Right kidney (tissue), 9 donors: Measurements from ENCODE around the gene CACNB1.

Experiments
- DNase-seq: peaks from one replicate; pipeline ENCODE4 v3.0.0-alpha.2; 2016
- long read RNA-seq, 8 donors: transcript quantifications; one replicate each; lab custom pipeline, GENCODE V29; 2026

Gene CACNB1
- long read RNA-seq, donor 1, partial matches to known transcripts: 0 of 1 reads
- long read RNA-seq, donor 1, other reads (novel, unspliced or antisense): 0 of 1 reads
- long read RNA-seq, donor 2, partial matches to known transcripts: 2,633 of 3,722 reads
- long read RNA-seq, donor 2, other reads (novel, unspliced or antisense): 1,089 of 3,722 reads
- long read RNA-seq, donor 3: 0 reads
- long read RNA-seq, donor 4, partial matches to known transcripts: 2,466 of 3,754 reads
- long read RNA-seq, donor 4, other reads (novel, unspliced or antisense): 1,288 of 3,754 reads
- long read RNA-seq, donor 5, partial matches to known transcripts: 3,451 of 5,334 reads
- long read RNA-seq, donor 5, other reads (novel, unspliced or antisense): 1,882 of 5,334 reads
- long read RNA-seq, donor 6, partial matches to known transcripts: 2,237 of 3,368 reads
- long read RNA-seq, donor 6, other reads (novel, unspliced or antisense): 1,131 of 3,368 reads
- long read RNA-seq, donor 7: 0 reads
- long read RNA-seq, donor 8, partial matches to known transcripts: 2,344 of 3,589 reads
- long read RNA-seq, donor 8, other reads (novel, unspliced or antisense): 1,245 of 3,589 reads

DNA sequence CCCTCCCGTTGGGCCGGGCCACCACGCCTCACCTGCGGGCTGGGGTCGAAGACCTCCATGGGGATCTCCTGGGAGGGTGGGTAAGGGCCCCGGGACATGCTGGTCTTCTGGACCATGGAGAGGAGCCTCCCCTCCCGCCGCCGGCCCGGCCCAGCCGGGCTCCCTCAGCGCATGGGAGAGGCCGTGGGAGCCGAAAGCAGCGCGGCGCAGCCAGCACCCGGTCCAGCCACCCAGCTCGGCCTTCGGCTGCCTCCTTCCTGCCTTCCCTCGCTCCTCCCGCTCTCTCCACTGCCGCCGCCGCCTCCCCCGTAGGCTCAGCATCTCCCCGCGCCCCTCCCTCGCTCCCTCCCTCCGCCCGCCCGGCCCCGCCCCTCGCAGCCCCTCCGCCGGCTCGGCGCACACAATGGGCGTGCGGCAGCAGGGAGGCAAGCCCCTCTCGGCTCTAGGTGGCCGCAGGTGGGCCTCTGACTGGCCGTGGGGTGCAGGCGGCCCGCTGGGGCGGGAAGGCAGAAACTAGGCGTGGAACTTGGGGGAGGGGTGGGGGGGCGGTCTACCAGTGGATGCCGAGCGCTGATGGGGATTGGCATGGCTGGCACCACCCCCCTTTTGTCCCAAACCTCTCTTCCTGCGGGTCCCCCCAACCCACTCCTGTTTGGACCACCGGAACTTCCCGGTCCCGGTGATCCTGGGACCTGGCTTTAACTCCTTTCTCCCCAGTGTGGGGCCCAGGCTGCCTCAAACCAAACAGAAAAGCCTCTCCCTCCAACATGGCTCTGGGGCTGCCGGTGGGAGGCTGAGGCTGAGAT lies at the start of gene CACNB1:
Gene CACNB1 (minus strand): TSS at position 290 of the 806 bp plus-strand sequence. CDS start 174 bp downstream, at position 116.
- peak; percentile 86 for DNase-seq

DNA sequence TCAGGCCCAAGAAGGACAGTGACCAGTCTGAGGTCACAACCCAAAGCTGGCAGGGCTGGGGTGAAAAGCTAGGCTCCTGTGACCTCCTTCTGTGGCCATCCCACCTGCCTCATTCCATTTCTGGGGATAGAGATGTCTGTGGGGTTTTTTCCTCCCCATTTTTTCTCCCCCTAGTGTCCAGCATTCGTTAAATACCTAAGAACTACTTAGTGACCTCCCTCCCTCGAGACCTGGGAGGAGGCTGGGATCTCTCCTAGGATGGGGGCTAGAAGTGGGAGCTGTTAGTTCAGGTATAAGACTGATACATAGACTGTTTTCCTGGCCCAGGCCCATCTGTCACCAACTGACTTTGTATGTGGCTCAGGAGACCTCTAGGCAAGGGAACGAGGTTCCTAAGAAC lies 48.8 kb upstream of the CACNB1 start:
- no peak for DNase-seq

DNA sequence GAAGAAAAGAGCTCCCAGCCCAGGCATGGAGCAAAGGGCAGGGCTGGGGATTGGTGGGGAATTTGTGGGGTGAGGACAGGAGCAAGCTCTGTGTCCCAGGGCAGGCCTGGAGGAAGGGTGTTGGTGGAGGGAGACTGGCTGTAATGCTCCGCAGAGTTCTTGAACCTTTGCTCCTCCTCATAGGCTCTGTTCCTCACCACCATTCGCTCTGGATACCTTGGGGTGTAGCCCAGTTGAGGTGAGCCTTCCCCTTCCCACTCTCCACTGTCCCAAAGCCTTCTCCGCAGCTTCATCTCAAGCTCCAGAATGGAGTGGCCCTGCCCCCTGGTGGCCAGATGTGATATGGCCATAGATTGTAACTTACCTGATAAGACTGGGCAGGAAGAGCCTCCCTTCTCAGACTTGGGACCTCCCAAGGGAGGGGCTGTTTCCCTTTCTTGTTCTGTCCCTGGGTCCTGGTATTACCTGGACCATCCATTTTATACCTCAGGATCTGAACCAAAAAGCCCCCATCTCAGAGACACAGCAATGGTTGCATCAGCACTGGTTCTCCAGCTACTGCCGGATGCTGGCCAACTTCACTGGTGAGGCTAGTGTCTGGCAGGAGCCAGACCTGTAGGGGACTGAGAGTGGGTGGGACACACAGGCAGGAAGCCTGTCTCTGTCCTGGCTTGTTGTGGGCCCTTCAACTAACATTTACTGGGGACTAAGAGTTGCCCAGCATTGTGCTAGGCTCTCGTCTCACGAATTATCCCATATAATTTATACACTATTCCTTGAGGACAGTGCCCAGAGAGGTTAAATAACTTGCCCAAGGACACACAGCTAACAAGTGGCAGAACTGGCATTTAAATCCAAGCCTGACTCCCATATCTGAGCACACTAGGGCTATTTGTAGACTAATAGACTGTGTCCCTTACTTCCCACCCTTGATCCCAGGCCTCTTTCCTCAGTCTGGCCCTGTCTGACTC lies 47.4 kb upstream of the CACNB1 start:
- peak; percentile 70 for DNase-seq

DNA sequence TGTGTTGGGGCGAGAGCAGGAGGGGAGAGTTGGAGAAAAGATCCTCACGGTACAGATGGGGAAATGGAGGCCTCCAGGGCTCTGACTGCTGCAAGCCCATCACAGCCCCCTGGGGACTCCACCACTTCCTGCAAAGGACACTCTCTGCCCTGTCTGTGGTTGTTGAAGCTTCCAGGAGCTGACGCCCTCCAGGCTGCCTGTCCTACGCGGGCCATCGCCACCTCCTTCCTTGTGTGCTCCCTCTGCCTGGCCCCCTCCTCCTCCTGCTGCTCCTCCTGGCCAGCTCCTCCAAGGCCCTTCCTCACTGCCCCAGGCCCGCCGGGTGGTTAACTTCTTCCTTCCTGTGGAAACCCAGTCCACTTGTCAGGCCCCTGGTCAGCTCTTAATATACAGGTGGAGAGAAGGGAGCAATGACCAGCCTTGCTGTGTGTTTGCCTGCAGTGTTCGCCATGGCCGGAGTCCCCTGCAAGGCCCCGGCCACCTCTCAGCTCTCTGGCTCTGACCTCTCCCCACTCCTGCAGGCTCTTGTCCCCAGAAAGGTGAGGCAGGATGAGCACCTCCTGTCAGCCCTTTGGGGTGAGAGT lies 46.6 kb upstream of the CACNB1 start:
- DNase-seq: no peak

DNA sequence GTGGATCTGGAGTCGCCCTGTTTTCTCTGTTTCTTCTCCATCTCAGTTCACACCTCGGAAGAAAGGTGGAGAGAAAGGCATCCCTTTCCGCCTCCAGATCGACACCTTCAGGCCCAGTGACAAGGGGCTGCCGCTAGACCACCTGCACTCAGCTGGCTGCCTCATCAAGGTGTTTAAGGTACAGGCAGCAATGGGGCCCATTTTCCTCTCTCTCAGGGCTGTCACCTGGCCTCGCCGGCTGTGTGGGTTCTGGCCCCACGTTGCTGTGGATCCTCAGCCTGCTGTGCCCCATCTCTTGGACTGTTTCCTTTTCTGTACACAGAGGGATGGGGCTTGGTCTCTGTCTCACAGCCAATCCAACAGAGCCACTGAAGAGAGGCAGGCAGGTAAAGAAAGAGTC lies 45.7 kb upstream of the CACNB1 start:
- DNase-seq: no peak

DNA sequence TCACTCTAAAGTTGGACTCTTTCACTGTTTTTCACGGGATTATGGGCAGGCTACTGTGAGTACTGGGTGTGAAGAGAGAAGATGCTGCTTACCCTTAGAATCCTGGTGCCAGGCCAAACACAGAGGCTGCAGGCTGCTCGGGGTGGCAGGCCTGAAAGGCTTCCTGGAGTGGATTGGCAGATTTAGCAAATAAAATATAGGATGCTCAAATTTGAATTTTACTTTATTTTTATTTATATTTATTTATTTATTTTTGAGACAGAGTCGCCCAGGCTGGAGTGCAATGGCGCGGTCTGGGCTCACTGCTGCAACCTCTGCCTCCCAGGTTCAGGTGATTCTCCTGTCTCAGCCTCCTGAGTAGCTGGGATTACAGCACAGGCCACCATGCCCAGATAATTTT lies 43.2 kb upstream of the CACNB1 start:
- no peak for DNase-seq

DNA sequence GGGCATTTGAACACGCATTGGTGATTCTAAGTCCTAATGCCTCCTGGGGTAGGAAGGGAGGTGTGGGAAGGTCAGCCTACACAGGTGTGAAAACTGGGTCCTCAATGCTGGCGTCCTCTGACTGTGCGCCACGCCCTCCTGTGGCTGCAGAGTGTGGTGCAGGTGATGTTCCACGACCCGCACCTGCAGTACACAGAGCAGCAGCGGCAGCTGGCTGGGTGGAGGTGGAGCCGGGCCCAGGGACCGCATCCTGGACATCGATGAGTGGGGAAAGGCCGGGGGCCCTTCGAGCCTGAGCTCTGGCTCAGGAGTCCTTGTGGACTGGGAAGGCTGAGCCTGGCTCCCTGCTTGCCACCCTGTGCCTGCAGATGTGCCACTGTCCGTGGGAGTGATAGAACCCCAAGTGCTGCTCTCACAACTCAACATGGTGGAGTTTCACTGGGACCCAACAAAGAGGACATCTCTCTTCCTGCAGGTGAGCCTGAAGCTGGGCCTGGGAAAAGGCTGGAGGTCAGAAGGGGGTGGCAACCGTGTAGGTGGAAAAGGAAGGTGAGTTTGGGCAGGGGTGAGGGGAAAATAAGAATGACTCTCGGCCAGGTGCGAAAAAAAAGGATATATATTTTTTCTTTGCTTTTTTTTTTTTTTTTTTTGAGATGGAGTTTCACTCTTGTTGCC lies 42.3 kb upstream of the CACNB1 start:
- peak; percentile 57 for DNase-seq

DNA sequence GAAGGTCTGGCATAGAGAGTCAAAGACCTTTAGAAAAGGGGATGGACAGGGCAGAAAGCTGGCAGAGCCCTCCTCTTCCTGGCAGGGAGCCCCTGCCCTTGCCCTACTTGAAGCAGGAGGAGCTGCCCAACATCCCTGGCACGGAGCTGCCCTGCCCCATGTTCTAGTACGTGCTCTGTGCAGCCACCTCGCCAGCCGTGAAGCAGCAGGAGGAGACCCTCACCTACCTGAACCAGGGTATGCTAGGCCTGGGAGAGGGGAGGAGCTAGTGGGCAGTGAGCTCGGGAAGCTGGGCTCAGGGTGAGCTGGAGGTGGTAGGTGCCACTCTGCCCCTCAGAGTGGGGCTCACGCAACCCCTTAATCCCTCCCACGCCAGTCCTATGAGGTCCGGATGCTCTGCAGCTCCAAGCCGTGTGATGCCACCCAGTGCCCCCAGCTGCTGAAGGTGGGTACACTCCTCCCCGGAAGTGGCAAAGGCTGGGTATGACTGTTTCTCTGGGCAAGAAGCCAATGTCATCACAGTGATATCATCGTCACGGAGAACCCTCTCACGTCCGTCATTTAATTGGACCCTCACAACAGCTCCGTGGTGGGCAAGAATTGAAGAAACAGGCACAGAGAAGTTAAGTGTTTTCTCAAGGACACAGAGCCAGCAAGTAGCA lies 41.0 kb upstream of the CACNB1 start:
- DNase-seq: no peak

DNA sequence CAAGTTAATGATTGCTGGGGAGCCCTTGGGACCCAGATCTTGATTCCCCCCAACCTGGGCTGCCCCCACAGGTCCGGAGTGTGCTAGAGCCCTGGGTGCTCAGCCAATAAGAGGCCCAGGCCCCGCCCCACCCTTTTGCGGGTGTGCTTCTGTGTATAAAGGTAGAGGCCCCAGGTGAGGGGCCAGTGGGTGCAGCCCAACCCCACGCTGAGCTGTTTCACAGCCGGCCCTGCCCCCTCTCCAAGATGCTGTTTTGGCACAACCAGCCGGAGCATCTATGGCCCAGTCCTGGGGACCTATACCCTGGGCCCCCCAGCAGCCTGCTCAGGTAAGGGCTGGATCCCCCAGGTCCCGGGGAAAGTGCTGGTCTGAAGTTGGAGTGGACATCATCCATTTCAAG lies 40.1 kb upstream of the CACNB1 start:
- no peak for DNase-seq

DNA sequence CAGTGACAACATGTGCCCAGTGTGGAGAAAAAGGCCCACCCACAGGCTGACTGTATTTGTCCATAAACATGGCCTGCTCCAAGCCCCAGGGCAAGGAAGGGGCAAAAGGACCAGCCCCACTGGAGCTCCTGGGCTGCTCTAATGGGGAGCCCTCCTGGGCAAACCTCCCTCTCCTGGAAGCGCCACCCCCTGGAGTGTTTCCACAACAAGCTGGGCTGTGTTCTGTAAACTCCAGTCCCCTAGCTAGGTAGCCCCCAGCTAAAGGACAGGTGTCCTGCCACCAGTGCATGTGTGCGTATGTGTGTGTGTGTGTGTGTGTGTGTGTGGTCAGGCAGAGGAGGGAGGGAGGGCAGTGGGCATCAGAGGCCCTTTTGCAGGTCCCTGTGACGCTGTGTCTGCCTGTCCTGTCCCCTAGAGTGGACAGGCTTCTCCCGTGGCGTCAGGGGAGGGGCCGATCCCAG lies 39.5 kb upstream of the CACNB1 start:
- DNase-seq: no peak

DNA sequence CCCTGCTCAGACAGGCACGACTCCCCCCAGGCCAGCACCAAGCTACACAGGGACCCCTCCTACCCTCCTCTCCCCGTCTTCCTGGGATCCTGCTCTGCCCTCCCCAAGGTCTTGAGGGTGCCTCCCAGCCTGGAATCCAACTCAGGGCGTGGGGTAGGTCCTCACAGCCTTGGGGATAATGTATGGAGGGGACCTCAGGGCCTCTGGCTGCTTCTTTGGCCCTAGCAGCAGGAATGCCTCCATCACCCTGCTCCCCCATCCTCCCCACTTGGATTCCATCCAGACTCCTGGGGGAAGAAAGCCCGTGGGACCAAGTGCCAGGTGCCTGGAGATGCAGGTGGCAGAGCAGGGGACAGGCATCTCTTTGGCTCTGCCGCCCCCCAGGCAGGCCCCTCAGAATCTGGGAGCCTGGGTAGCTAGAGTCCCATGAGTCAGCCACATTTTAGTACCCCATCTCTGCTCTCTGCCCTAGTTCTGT lies 39.0 kb upstream of the CACNB1 start:
- no peak for DNase-seq

DNA sequence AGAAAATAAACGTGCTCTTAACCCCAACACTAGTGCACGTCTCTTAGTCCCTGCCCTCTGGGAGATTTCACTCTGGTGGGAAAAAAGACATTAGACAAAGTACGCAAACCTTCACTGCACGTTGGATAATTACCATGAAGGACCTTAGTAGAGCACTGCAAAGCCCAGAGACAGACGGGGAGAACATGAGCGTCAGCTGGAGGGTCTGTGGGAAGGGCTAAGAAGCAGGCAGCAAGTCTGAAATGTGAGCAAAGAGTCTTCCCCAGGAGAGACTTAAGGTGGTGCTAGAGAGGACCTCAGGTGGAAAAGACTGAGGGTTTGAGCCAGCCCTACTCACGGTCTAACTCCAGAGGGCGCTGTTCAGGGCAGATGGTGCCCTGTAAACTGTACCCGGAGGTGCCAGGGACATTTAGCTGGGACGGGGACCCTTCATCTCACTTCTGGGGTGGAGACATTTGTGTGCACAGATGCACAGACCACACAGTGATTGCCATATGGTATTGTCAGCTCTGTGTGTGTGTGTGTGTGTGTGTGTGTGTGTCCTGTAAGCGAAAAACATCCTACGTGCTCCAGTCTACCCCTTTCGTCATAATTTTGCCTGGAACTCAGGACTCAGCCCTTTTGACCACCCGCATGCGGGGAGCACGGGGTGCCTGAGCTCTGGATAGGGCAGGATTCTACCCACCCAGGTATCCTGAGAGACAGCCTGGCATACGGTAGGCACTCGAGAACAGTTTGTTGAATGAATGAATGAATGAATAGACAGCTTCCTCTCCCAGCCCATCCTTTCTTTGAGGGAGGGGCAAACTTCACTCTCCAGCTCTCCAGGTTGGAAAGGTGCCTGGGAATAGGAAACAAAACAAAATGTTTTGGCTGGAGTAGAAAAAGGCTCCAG lies 38.3 kb upstream of the CACNB1 start:
- DNase-seq: no peak

DNA sequence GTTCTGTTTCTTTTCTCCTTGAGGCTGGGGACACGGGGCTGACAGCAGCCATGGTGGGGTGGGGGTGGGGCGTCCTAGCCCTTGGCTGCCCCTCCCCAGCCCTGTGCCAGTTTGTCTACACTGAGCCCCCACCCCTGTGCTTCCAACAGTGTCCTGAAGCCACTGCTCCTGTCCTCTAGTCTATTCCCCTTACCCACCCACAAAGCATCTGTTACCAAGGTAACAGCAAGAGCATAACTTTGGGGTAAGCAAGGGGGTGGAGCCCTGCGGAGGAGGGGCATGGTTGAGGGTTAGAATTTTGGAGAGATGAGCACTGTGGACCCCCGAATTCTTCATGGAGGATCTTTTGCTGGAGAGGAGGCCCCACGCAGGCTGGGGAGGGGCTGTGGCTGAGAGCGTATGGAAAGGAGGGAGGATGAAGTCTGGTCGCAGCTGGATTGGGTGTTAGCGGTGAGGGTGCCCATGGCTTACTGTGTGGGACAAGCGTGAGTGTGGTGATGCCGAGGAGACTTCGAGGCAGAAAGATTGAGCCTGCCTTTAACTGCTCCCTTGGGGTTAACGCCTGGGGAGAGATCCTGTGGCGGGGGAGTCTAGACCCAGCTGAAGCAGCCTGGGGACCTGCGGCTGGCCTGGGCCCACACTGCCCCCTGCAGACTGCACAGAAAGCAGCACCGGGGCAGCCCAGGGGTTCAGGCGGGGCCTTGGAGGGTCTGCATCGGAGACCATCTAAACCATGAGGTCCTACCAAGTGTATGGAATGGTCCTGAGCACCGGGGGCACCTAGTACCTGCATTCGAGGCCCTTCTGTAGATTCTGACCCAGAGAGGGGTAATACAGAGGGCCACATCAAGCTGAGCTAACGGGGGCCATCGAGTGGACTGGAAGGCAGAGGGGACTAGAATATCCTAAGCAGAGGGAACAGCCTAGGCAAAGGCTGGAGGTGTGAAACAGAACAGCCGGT lies 34.4 kb upstream of the CACNB1 start:
- no peak for DNase-seq

DNA sequence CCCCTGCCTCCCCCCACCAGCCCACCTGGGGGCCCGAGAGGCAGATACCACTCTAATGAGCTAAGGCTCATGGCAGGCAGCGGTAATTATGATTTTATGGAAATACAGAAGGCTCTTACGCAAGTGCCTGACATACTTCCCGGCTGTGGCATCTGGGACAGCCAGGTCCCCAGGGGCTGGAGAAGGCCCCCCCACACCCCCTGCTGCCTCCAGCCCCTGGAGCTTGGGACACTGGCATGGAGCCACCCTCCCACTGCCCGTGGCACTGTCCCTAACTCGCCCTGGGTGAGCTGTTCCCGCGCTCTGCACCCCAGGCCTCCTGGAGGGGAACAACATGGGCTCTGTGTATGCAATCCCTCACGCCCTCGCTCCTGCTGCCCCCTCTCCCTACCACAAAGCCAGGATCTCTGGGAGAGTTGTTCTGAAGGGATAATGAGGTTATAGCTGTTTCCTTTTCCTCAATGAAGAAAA lies 33.7 kb upstream of the CACNB1 start:
- no peak for DNase-seq

DNA sequence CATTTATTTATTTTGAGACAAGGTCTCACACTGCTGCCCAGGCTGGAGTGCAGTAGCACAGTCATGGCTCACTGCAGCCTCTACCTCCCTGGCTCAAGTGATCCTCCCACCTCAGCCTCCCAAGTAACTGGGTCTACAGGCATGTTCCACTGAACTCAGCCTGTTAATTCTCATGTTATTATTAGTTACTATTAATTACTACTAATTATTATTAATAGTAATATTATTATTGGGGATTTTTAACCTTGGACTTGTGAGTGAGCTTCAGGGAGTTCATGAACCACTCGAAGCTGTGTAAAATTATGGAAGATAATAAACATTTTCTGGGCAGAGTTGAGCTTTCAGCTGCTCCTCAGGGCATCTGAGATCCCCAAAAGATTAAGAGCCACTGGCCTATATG lies 32.9 kb upstream of the CACNB1 start:
- DNase-seq: no peak

DNA sequence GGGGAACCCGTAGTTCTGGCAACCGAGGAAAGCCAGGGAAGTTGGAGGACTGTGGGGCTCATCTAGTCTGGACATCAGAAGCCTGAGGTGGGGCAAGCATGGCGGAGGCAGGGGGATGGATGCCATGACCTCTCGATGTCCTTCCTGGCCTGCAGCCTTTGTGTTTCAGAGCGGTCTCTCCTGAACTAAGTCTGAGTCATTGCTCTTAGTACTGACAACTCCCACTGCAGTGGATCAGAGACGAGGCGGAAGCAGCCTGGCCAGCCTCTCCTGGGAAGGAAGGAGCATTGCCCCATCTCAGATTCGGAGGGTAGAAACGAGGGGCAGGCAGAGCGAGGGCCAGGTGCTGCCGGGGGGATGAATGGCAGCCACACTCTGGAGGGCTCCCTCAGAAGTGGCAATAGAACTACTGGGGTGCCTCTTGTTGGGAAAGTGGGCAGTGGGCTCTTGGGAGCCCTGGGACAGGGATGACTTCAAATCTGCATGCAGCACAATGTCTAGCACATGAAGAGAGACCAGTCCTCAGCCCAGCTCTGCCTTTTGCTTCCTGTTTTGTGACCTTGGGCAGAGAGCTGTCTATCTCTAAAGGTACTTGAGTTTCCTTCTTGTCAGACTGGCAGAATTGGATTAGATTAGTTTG lies 31.9 kb upstream of the CACNB1 start:
- no peak for DNase-seq

DNA sequence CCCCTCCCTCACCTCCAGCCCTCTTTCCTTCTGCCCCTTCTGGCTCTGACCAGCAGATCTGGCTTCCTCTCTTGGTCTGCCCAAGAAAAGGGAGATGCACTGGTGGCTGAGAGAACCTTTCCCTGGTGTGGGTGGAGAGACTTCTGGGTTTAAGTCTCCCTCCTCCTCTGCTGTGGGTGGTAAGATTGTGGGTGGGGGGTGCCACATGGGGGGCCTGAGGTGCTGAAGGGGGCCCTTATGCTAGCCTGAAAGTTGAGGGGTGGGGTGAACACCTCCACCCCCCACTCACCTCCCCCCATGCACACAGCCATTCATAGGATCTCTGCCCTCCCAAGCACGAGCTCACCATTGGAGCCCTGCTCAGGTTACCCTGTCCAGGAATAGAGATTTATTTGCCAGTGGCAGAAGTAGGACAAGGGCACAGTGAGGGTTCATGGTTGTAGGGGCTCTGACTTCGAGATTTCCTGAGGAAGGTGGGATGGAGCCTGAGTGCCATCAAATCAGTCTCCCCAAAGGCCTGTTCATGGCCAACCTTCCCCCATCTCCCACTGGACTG lies 30.0 kb upstream of the CACNB1 start:
- DNase-seq: no peak
